GM12878 (cell line): Measurements from ENCODE around the gene FOLR2. TPM values are rescaled to one million over a fixed set of nuclear protein-coding genes. Genes with fewer than 3 reads are reported as not detected.

ENCODE experiments used
- ATAC-seq: fragments of 200-7000 bp; cut with Tn5 transposase; 3 replicates; pipeline ENCODE4 v1.9.1; 2020; ENCODE audit warnings: mild to moderate bottlenecking, moderate library complexity
- BruUV-seq: library from RNA; stranded (reverse); fragments of 400-500 nt; replicated peaks from 2 replicates; lab custom pipeline; 2021; lab: Mats Ljungman, UMichigan
- CTCF ChIA-PET: fragments of 300-600 bp; sonication (Branson Sonifier 250); formaldehyde crosslinking; extraction: SDS; loops from one replicate; lab custom pipeline; 2021; ENCODE audit warnings: inconsistent platforms; lab: Yijun Ruan, JAX
- POLR2A ChIA-PET: fragments of 350-600 bp; formaldehyde crosslinking; extraction: SDS; loops from one replicate; lab custom pipeline; 2021; ENCODE audit warnings: inconsistent platforms; lab: Charles Lee
- RAD21 ChIA-PET: fragments of 300-600 bp; sonication (Branson Sonifier 250); formaldehyde crosslinking; loops from one replicate; lab custom pipeline; 2023; ENCODE audit warnings: antibody characterized with exemption; ENCODE audit not compliant: unreplicated experiment; lab: Charles Lee
- SMC1A ChIA-PET: fragments of 300-600 bp; sonication (Branson Sonifier 250); formaldehyde crosslinking; loops from one replicate; lab custom pipeline; 2023; ENCODE audit not compliant: unreplicated experiment, uncharacterized antibody; lab: Charles Lee
- DNase-seq: peaks from one replicate; pipeline ENCODE4 v3.0.0-alpha.2; 2011; ENCODE audit warnings: low read depth, low spot score
- FAIRE-seq: peaks from 3 replicates; lab custom pipeline; 2011; peaks lifted over from hg19 to GRCh38; lab: Jason Lieb, UNC
- H2AFZ ChIP-seq: 2 replicates; pipeline ENCODE4 v1.6.0; 2011; ENCODE audit warnings: low read depth, low read length, control low read depth; ENCODE audit not compliant: control insufficient read depth
- H3K27ac ChIP-seq: 2 replicates; pipeline ENCODE4 v1.5.1; 2011; ENCODE audit warnings: control low read depth; ENCODE audit not compliant: control insufficient read depth, insufficient read depth
- H3K27me3 ChIP-seq, 2 experiments: replicated peaks in 1 of 2; 2 replicates each; pipeline versions ENCODE4 v1.6.0 to v1.6.1; 2011; ENCODE audit warnings: low read length in 1 of 2; ENCODE audit not compliant: control insufficient read depth in 2 of 2, insufficient read depth in 2 of 2
- H3K36me3 ChIP-seq, 2 experiments: 2 replicates each; pipeline ENCODE4 v1.5.1; 2011; ENCODE audit warnings: low read length in 1 of 2; ENCODE audit not compliant: control insufficient read depth in 2 of 2, insufficient read depth in 2 of 2
- H3K4me1 ChIP-seq: 2 replicates; pipeline ENCODE4 v1.6.1; 2011; ENCODE audit warnings: mild to moderate bottlenecking, low read length, moderate library complexity, mixed read lengths; ENCODE audit not compliant: control insufficient read depth, insufficient read depth
- H3K4me2 ChIP-seq: 2 replicates; pipeline ENCODE4 v1.6.0; 2011; ENCODE audit warnings: control low read depth; ENCODE audit not compliant: control insufficient read depth, insufficient read depth
- H3K4me3 ChIP-seq: fragments of 200-600 bp; sonication (generic); 2 replicates; pipeline ENCODE4 v1.5.1; 2016
- H3K79me2 ChIP-seq: 2 replicates; pipeline ENCODE4 v1.6.0; 2011; ENCODE audit warnings: low read length; ENCODE audit not compliant: control insufficient read depth, insufficient read depth
- H3K9ac ChIP-seq: 2 replicates; pipeline ENCODE4 v1.8.0; 2011; ENCODE audit warnings: low read length, control low read depth, mixed read lengths; ENCODE audit not compliant: control insufficient read depth, insufficient read depth
- H3K9me3 ChIP-seq: replicated peaks from 3 replicates; pipeline ENCODE4 v1.5.1; 2011; ENCODE audit warnings: mild to moderate bottlenecking, low read length; ENCODE audit not compliant: control insufficient read depth, insufficient read depth
- H4K20me1 ChIP-seq: 2 replicates; pipeline ENCODE4 v1.6.0; 2011; ENCODE audit not compliant: control insufficient read depth, insufficient read depth
- WGBS: methylation state at CpG from one replicate; pipeline ENCODE4 v1.1.6; 2016; ENCODE audit warnings: low lambda C conversion rate; ENCODE audit not compliant: insufficient replicate concordance, insufficient coverage; ENCODE audit errors: missing lambda C conversion rate; 5-methylcytosine and 5-hydroxymethylcytosine counted together
- in situ Hi-C: fragments of 300-500 bp; cut with MboI; formaldehyde crosslinking; loops from 9 replicates; pipeline ENCODE4 v1.14.3; 2018; ENCODE audit warnings: mixed read lengths
- intact Hi-C: fragments of 100-400 bp; cut with micrococcal nuclease; formaldehyde crosslinking; loops from one replicate; pipeline ENCODE4 v1.14.2; 2022; ENCODE audit not compliant: unreplicated experiment
- polyA plus RNA-seq, 11 experiments: library from polyadenylated mRNA; depleted of rRNA in 4 of 11; unstranded in 6 of 11; stranded (reverse) in 5 of 11; fragments of >200 nt; fragmentation: Nextera tagmentation in 4 of 11; fragmentation: Illumina TruSeq in 1 of 11; extraction: Ambion mirVana in 4 of 11; extraction: Trizol in 1 of 11; gene quantifications; 1 replicate in 1 of 11; 2 replicates in 10 of 11; pipeline versions ENCODE4 v1.2.1 to v1.2.3, GENCODE V29; 2011 to 2016; ENCODE audit warnings: inconsistent platforms in 2 of 11, missing spikeins in 2 of 11, low read depth in 1 of 11
- total RNA-seq, 4 experiments: library from RNA; depleted of rRNA in 3 of 4; stranded (reverse); fragments of >200 nt in 3 of 4; fragmentation: Illumina TruSeq in 1 of 4; extraction: Trizol in 1 of 4; gene quantifications; 2 replicates each; pipeline versions ENCODE4 v1.2.1 to v1.2.3, GENCODE V29; 2013 to 2021
- TF ChIP-seq, protein P1 (sequence below): fragments of 450-650 bp; IDR thresholded peaks from 2 replicates; pipeline ENCODE4 v1.6.1; 2017; ENCODE audit warnings: mild to moderate bottlenecking

Gene FOLR2
- total and polyA plus RNA-seq, 10 of the 15 experiments (the other 5 are each of a cell fraction or from before 2014, with no cell fraction given): 0.10 to 11.1 (median 1.9) TPM

DNA sequence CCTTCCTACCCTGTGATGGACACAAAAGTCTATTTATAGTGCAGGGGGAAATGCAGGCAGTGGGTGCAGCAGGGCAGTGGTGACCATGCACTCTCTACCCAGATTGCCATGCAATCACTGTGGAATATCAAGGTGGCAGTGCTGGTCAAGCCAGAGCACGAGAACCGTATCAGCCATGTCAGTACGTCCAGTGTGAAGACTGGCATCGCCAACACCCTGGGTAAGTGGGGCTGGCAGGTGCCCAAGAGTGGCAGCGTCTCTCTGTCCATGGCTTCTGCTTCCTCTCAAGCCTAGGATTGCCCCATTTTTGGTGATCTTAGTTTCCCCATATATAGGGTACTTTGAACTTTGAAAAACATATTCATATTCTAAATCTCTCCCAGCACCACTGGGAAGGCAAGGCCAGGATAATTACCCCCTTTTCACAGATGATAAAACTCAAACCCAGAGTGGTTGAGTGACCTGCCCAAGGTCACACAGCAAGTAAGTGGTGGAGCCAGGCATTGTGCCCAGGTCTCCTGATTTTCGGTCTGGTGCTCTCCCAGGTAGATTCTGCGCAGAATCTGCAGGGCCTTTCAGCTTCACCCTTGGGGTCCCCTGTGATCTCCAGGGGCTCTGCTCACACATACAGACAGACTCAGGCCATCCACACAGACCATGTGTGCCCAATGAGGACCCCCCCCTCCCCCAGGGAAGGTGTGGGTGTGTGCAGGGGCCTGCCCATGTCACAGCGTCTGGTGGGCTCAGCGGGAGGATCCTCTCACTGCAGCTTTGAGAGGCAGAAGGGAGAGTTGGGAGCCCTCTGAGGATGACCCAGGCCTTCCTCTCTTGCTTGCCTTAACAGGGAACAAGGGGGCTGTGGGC, 15.0 kb downstream of the FOLR2 start:
- ATAC-seq (no peak), DNase-seq (no peak), FAIRE-seq (no peak)
- H3K4me2 ChIP-seq: no peak overlapping the region
- CTCF ChIA-PET: no interaction called here
- no peaks in the 10 kb centered on the region for H3K27me3 ChIP-seq
- RAD21 ChIA-PET: no interaction called here
- POLR2A ChIA-PET: no interaction called here
- no peak overlapping the region for H3K4me3 ChIP-seq
- no peaks in the 10 kb centered on the region for H3K4me1 ChIP-seq
- H3K36me3 ChIP-seq: peaks cover 24 to 31% of the 10 kb centered on the region in 2 experiments; a peak in 3 of 4 replicates
- no peak overlapping the region for H3K9ac ChIP-seq
- in situ Hi-C loops (no loop called here), intact Hi-C loops (no loop called here)
- BruUV-seq: no TSS peak
- TF ChIP-seq, protein P1, sequence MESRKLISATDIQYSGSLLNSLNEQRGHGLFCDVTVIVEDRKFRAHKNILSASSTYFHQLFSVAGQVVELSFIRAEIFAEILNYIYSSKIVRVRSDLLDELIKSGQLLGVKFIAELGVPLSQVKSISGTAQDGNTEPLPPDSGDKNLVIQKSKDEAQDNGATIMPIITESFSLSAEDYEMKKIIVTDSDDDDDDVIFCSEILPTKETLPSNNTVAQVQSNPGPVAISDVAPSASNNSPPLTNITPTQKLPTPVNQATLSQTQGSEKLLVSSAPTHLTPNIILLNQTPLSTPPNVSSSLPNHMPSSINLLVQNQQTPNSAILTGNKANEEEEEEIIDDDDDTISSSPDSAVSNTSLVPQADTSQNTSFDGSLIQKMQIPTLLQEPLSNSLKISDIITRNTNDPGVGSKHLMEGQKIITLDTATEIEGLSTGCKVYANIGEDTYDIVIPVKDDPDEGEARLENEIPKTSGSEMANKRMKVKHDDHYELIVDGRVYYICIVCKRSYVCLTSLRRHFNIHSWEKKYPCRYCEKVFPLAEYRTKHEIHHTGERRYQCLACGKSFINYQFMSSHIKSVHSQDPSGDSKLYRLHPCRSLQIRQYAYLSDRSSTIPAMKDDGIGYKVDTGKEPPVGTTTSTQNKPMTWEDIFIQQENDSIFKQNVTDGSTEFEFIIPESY: no peak
- H3K27ac ChIP-seq: no peak overlapping the region
- 92% methylated on average over 9 of the region's 9 CpGs for WGBS
- H3K9me3 ChIP-seq: no peaks in the 10 kb centered on the region
- no peak overlapping the region for H2AFZ ChIP-seq
- peaks cover under 1% of the 10 kb centered on the region; the same call in 1 of the 2 replicates for H3K79me2 ChIP-seq
- SMC1A ChIA-PET: no interaction called here
- H4K20me1 ChIP-seq: no peaks in the 10 kb centered on the region; the same call in 1 of the 2 replicates
